Progenitor cell of endocrine pancreas (in vitro differentiated cells): ENCODE measurements around the gene HDDC3. TPM values are rescaled to one million over a fixed set of nuclear protein-coding genes. Genes with fewer than 3 reads are reported as not detected.
A peak's percentile ranks its signal among the peaks of the same experiment; 100 is the strongest.

Experiments
- DNase-seq: peaks from one replicate; pipeline ENCODE4 v3.0.0; 2021; ENCODE audit warnings: low spot score; ENCODE audit not compliant: unreplicated experiment
- H3K27ac Mint-ChIP-seq: 2 replicates; pipeline ENCODE4 v1.8.0; 2021; ENCODE audit warnings: mild to moderate bottlenecking, moderate library complexity, mixed read lengths
- H3K27me3 Mint-ChIP-seq: 2 replicates; pipeline ENCODE4 v1.8.0; 2021; ENCODE audit warnings: mixed read lengths
- H3K36me3 Mint-ChIP-seq: 2 replicates; pipeline ENCODE4 v1.8.0; 2022; ENCODE audit warnings: mixed read lengths; ENCODE audit not compliant: insufficient read depth
- H3K4me1 Mint-ChIP-seq: 2 replicates; pipeline ENCODE4 v1.8.0; 2021; ENCODE audit warnings: low read depth, mixed read lengths
- H3K4me3 Mint-ChIP-seq: 2 replicates; pipeline ENCODE4 v1.8.0; 2021; ENCODE audit warnings: low read depth, mild to moderate bottlenecking, moderate library complexity, mixed read lengths
- H3K9me3 Mint-ChIP-seq: 2 replicates; pipeline ENCODE4 v1.8.0; 2021; ENCODE audit warnings: low read depth, mixed read lengths
- total RNA-seq: library from RNA; stranded (reverse); gene quantifications from 2 replicates; pipeline ENCODE4 v1.2.1, GENCODE V29; 2021
- TF ChIP-seq, protein P1 (sequence below): fragments of 200-600 bp; sonication (generic); IDR thresholded peaks from one replicate; pipeline ENCODE4 v1.5.0; 2021; ENCODE audit warnings: antibody characterized with exemption, mild to moderate bottlenecking; ENCODE audit not compliant: unreplicated experiment

Gene HDDC3
- total RNA-seq, 1 donor from 2014 or later = 14.5 TPM

DNA sequence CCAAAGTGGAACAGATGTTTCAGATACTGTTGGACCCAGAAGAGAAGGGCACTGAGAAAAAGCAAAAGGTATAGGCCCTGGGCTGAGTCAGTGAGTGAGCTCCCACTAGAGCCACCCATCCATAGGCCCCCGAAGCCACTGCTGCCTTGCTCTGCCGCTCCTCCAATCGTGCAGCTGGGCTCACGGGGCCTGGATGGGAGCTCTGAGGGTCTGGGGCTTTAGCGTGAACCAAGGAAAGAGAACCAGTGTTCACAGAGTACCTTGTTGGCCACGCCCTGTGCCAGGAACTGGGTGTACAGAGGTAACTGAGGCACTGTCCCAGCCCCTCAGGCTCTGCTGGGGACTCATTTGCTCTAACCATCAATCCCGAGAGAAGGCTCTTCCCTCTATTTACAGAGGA, 7.4 kb upstream of the HDDC3 start:
- H3K27ac Mint-ChIP-seq = no peak overlapping the region
- H3K4me1 Mint-ChIP-seq = peaks cover 7% of the 10 kb centered on the region
- DNase-seq = no peak
- no peak overlapping the region for H3K4me3 Mint-ChIP-seq
- H3K9me3 Mint-ChIP-seq = no peaks in the 10 kb centered on the region
- H3K36me3 Mint-ChIP-seq = peaks cover 15% of the 10 kb centered on the region
- TF ChIP-seq, protein P1, sequence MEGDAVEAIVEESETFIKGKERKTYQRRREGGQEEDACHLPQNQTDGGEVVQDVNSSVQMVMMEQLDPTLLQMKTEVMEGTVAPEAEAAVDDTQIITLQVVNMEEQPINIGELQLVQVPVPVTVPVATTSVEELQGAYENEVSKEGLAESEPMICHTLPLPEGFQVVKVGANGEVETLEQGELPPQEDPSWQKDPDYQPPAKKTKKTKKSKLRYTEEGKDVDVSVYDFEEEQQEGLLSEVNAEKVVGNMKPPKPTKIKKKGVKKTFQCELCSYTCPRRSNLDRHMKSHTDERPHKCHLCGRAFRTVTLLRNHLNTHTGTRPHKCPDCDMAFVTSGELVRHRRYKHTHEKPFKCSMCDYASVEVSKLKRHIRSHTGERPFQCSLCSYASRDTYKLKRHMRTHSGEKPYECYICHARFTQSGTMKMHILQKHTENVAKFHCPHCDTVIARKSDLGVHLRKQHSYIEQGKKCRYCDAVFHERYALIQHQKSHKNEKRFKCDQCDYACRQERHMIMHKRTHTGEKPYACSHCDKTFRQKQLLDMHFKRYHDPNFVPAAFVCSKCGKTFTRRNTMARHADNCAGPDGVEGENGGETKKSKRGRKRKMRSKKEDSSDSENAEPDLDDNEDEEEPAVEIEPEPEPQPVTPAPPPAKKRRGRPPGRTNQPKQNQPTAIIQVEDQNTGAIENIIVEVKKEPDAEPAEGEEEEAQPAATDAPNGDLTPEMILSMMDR = no peak
- H3K27me3 Mint-ChIP-seq = no peaks in the 10 kb centered on the region

DNA sequence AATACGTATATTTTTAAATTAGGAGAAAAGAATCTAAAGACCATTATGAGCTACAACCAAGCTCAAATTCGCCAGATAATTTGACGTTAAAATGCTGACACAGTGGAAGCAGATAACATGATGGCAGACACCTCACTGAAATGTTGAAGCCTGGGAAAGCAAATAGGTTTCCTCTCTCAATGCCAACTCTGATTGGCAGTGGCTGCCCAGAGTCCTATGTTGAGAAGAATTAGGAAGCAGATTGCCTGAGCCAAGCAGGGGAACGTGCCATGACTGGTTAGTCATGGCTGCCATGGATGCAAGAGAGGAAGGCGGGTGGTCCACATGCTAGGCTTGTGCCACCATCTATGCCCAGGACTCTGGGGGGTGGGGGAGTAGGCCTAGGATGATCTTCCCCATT, 5.9 kb upstream of the HDDC3 start:
- H3K4me1 Mint-ChIP-seq = peaks cover 12% of the 10 kb centered on the region
- H3K9me3 Mint-ChIP-seq = no peaks in the 10 kb centered on the region
- DNase-seq = no peak
- no peak overlapping the region for H3K4me3 Mint-ChIP-seq
- no peaks in the 10 kb centered on the region for H3K27me3 Mint-ChIP-seq
- H3K27ac Mint-ChIP-seq = no peak overlapping the region
- H3K36me3 Mint-ChIP-seq = peaks cover 13% of the 10 kb centered on the region
- TF ChIP-seq, protein P1 = no peak

DNA sequence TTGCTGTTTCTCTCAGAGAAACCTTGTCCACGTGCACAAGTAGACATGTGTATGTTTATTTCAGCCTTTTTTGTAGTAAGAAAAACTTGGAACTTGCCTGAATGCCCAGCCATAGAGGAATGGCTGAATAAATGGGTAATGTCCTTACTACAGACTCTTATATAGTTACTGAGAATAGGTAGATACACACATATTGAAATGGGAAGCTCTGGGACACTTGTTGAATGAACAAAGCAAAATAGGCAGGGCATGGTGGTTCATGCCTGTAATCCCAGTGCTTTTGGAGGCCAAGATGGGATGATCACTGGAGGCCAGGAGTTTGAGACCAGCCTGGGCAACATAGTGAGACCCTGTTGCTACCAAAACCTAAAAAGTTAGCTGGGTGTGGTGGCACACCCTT, 4.5 kb upstream of the HDDC3 start:
- DNase-seq = no peak
- peaks cover 13% of the 10 kb centered on the region for H3K36me3 Mint-ChIP-seq
- peaks cover 12% of the 10 kb centered on the region for H3K4me1 Mint-ChIP-seq
- TF ChIP-seq, protein P1 = no peak
- no peaks in the 10 kb centered on the region for H3K9me3 Mint-ChIP-seq
- H3K27ac Mint-ChIP-seq = no peak overlapping the region
- H3K4me3 Mint-ChIP-seq = peak overlapping the region; percentile 89
- H3K27me3 Mint-ChIP-seq = no peaks in the 10 kb centered on the region

DNA sequence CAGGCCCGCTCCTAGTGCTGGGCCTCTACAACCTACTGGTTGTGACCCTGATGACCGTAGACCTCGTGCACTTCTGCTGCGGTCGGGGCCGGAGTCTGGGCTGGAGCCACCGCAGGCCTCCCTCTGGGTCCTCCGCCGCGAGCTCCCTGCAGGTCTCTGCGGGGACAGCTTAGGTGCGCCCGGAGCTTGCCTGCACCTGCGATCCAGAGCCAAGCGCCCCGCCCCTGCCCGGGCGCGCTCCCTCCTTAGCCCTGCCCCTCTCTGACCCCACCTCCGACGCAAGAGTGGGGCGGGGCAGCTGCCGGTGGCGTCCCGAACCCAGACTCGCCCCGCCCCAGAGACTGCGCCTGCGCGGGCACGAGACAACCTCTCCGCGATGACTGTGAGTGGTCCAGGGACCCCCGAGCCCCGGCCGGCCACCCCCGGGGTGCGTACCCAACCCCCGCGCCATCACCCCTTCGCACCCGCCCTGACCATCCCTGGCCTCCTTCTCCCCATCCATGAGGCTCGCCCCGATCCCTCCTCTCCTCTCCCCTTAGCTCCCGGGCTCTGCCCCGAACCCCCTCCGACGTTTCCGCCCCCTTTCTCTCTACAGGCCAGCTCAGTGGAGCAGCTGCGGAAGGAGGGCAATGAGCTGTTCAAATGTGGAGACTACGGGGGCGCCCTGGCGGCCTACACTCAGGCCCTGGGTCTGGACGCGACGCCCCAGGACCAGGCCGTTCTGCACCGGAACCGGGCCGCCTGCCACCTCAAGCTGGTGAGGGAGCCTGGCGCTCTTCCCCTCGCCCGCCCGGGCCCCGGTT, 2.8 kb upstream of the HDDC3 start, which contains the start of gene UNC45A:
UNC45A (plus strand) TSS at position 337 of the 803 bp plus-strand sequence; CDS start at position 377, 40 bp downstream.
- Mint-ChIP-seq H3K36me3 (peaks cover 8% of the 10 kb centered on the region), H3K4me1 (peaks cover 14% of the 10 kb centered on the region), H3K9me3 (no peaks in the 10 kb centered on the region), H3K27ac (peak within 1 kb of the TSS; percentile 94), H3K4me3 (peak within 1 kb of the TSS; percentile 89), H3K27me3 (no peaks in the 10 kb centered on the region)
- TF ChIP-seq, protein P1 = no peak
- peak; percentile 92 for DNase-seq

DNA sequence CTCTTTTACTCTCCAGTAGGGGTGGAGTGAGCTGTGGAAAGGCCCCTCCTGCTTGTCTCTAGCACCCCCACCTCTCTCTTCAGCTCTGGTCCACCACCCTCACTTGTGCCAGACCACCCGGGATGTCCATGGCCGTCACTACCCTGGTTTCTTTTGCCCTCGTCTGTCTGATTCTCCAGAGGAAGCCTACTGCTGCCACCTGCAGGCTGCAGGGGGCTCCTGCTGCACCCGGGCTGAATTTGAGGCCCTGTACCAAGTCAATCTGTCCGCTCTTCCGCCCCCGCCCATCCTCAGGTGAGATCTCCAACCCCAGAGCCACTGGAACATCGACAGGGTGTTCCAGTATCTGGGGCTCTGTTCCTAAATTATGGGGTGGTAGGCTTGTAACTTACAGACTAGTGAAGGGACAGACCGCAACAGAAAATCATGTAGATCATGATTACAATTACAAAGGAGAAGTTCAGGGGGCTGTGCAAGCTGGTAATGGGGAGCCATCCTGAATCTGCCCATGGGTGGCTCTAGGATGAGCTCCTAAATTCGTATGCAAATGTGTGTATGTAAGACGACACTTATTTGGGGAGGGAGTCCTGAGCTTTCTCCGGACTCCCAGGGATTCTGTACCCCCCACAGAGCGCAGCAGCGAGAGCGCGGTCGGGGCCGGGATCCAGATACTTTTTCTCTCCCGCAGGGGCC, 2.1 kb upstream of the HDDC3 start:
- TF ChIP-seq, protein P1 = peak; percentile 87
- H3K27me3 Mint-ChIP-seq = no peaks in the 10 kb centered on the region
- peaks cover 14% of the 10 kb centered on the region for H3K4me1 Mint-ChIP-seq
- peak overlapping the region; percentile 89 for H3K4me3 Mint-ChIP-seq
- no peaks in the 10 kb centered on the region for H3K9me3 Mint-ChIP-seq
- DNase-seq = peak; percentile 77
- H3K27ac Mint-ChIP-seq = peak overlapping the region; percentile 94
- peaks cover 5% of the 10 kb centered on the region for H3K36me3 Mint-ChIP-seq
